ENCODE results near the gene MORN1.
A peak's percentile ranks its signal among the peaks of the same experiment; 100 is the strongest.

The MORN1 gene

DNA sequence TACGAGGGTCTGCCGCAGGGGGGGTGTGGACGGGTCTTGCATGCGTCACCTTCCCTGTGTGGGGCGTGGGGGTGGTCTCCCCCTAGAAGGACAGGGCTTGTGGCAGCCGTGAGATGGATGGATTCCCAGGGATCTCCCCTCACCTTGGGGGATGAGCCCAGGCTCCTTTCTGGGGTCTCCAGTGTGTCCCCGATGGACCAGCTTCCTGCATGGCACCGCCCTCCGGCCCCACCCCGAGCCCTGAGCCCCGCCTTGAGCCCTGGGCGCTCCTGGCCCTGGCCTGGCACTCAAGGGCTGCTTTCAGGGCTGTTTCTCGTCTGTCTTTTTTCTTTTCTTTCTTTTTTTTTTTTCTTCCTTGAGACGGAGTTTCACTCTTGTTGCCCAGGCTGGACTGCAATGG, 103.7 kb downstream of the MORN1 start:
- no peak for DNase-seq

DNA sequence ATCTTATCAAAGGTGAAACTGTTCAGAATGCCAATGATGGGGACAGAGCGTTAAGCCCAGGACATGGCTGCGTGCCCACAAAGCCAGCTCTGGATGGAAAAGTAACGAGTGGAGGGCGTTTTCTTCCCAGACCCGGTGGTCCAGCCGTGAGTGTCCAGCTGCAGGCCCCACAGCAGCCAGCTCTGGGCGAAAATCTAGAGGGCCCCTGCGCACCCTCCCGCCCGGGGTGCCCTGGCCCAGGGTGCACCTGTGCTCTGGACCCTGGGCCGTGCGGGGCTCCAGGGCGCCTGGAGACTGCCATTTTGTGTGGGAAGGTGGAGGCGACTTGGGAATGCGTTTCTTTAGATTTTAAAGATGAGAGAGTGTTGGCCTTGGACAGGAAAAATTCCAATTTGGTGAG, 104.4 kb downstream of the MORN1 start:
- no peak for DNase-seq

DNA sequence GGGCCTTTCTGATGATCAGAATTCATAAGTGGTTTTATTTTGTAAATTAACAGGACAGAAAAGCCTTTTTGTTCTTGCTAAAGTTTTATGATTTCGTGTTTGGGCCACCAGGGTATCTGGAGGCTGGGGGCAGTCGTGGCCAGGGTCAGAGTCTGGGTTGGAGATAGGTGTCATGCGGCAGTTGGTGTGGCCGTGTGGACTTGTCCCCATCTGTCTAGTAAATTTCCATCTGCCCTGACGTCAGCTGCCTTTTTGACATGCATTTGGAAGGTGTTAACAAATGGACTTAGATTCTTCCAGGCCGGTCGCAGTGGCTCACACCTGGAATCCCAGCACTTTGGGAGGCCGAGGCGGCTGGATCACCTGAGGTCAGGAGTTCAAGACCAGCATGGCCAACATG, 106.4 kb downstream of the MORN1 start:
- no peak for DNase-seq

DNA sequence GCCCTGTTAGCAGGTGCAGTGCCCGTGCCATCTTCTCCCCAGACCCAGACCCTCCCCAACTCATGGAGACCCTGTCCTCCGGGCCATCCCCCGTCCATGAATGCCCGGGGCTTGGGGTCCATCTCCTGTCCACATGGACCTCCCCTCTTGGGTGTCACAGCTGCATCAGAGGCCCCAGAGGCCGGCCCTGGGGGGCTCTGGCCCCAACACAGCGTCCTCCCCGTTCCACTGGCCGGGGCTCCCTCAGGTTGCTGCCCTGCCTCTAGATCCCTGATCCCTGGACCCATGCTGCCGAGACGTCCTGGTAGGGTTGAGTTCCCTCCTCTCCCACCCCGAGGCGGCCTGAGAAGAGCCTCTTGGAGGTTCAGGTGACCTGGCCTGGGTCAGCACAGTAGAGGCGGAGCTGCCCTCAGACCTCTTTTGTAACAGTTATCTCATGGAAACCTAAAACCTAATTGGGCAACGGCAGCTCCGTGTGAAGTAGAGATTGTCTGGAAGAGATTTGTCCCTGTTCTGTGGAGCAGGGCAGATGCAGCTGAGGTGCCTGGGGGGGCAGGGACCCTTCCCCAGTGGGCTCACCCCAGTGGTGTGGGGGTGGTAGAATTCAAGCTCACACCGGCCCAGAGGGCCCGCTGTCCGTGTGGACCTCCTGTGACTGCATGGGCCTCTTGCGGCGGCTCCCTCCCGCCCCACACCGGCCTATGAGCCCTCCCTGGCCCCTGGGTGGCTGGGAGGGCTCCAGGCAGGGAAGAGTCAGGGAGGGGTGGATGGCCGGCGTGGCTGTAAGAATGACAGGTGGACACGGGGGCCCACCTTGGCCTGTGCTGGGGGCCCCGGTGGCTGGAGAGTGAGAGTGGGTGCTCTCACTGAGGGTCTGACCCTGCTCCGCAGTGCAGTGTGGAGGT, 107.1 kb downstream of the MORN1 start:
- no peak for DNase-seq

DNA sequence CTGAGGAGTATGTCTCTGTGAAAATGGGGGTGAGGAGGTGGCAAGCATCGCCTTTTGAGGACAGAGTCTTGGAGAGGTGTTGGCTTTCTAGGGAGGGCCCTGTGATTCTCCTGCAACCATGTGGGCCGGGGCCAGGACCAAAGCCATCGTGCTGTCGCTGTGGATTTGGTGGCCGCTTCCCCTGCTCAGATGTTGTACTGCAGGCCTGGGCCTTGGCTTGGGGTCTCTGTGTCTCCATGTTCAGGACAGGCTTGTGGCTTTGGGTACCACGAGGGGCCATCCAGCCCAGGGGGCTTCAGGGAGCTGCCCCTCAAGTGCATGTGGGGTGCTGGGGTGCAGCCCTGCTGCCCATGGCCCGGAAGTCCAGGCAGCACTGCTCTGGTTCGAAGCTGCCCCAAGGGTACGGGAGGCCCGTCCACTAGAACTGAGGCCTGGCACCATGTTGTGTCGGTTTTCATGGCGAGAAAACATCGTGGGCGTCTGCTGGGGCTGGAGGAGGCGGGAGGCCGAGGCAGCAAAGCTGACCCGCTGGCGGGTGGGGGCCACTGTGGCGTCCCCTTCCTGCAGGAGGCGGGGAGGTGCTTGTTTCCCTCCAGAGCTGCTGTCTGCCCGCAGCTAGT, 107.9 kb downstream of the MORN1 start:
- no peak for DNase-seq

DNA sequence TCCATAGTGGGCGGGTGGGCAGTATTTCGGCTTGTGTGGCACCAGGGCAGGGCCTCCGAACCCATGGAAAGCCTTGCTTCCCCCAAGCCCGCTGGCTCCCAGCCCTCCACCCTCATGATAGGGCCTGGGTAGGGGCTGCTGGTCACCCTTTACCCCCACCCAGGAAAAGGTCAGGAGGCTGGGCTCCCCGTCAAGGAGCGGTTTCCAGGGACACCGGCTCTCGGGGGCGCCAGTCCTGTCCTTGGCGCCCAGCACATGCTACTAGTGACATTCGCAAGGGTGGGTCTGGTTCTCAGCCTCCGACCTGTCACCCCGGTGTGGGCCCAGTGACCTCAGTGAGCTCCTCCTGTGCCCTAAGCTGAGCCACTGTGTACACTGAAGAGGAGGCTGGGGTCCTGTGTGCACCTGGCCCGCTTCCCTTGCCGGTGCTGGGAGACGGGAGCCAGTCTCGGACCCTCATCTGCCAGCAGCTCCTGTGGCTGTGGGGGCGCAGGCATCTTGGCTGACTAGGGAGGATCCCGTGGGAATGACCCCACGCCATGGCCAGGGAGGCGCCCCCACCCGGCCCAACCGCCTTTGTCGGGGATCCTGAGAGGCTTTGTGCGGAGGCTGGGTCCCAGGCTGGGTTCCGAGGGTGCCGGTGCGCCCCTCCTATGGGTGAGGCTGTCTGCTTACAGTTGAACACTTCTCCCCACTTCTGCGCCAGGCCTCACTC, 108.6 kb downstream of the MORN1 start:
- DNase-seq = no peak

DNA sequence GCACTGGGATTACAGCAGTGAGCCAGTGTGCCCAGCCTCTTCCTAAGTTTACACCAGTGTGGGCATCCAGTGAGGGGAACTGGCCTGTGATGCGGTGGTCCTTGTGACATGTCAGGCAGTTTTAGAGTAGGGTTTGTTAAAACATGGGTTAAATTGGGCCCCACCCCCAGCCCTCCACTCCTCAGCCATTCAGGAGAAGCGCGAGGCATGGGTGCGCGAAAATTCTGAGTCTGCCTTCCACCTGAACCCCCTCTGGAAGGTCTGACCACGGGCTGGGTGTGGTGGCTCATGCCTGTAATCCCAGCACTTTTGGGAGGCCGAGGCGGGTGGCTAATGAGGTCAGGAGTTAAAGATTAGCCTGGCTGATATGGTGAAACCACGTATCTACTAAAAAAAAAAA, 111.5 kb downstream of the MORN1 start:
- no peak for DNase-seq

DNA sequence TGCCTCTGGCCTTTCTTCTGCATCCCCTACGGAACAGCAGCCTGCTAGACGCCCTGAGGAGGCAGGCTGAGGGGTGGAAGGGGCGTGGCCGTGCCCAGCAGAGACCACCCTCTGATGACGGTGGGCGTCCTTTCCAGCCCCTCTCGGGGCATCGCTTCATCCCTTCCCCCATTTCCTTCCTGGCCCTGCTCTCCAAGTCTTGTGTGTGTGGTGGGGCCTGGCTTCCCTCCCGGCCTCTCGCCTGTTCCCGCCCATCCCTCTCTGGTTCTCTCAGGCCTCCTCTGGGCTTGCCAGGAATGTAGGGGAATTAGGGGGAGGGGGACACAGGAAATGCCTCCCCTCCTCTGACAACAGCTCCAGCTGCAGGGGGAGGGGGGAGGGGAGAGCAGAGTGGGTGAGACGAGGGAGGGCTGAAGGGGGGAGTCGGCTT, 112.1 kb downstream of the MORN1 start:
- no peak for DNase-seq

DNA sequence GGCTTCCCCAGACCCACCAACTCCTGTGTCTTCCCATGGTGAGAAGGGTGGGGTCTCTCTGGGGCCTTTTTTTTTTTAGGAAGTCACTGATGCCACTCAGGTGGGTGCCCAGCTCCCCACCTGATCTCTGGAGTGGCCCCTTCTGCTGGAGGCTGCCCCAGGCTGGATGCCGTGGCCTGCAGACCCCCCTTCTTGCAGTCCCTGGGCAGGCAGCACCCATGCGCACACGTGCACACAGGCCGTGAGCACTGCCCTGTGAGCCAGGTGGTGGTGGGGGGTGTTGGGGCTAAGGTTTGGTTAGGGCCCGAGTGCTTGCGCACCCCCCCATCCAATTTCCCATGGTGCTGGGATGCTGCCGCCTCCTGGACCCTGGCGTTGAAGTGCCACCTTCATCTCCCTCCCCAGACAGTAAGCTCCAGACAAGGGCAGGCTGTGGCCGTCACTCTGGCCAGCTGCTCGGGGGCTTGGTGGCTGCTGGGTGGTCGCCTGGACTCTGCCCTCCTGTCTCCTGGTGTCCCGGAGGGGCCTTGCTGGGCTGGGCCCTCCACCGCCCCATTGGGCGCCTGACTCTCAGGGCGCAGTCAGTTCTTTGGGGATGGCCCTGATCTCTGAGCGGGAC, 112.7 kb downstream of the MORN1 start:
- DNase-seq = no peak

DNA sequence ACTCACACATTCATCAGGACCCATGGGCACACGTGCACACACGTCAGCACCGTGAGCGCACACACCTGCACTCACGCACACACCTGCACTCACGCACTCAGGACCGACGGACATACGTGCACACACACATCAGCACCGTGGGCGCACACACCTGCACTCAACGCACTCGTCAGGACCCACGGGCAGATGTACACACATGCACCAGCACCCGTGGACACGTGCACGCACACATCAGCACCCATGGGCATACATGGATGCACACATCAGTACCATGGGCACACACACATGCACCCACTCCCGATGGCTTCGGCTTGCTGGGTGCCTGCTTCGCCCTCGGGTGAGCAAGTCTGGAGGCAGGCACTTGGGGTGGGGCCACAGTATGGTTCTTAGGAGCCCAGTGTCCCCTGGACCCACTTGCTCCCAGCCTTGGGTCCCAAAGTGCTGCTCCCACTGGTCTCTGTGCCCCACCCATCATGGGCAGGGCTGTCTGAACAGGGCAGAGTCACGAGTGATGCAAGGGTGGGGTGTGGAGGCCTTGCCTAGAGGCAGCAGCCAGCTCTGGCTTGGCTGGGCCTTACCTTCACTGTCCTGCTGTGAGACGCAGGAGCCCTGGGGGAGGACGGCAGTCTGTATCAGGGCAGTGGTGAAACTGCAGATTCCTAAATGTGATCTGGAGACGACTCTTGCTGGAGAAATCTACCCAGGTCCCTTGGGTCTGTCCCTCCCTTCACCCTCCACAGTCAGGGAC, 113.4 kb downstream of the MORN1 start:
- DNase-seq = peak; percentile 42

DNA sequence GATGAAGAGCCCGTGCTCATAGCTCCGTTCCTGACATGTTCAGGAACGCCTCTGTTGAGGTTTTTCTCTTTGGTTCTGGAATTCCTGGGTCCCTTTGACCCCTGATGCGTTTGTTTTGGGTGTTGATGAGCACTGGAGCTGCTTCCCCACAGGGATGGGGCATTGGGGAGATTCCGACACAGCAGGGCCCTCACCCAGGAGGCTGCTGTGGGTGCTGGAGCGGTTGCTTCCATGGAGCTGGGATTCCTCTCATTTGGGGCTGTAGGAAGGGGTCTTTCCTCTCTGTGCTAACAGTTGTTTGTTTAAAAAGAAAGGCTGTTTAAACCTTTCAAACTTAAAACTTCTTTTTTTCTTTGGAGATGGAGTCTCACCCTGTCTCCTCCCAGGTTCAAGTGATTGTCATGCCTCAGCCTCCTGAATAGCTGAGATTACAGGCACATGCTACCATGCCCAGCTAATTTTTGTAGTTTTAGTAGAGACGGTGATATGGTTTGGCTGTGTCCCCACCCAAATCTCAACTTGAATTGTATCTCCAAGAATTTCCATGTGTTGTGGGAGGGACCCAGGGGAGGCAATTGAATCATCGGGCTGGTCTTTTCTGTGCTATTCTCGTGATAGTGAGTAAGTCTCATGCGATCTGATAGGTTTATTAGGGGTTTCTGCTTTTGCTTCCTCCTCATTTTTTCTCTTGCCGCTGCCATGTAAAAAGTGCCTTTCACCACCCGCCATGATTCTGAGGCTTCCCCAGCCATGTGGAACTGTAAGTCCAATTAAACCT, 114.4 kb downstream of the MORN1 start:
- DNase-seq = no peak

DNA sequence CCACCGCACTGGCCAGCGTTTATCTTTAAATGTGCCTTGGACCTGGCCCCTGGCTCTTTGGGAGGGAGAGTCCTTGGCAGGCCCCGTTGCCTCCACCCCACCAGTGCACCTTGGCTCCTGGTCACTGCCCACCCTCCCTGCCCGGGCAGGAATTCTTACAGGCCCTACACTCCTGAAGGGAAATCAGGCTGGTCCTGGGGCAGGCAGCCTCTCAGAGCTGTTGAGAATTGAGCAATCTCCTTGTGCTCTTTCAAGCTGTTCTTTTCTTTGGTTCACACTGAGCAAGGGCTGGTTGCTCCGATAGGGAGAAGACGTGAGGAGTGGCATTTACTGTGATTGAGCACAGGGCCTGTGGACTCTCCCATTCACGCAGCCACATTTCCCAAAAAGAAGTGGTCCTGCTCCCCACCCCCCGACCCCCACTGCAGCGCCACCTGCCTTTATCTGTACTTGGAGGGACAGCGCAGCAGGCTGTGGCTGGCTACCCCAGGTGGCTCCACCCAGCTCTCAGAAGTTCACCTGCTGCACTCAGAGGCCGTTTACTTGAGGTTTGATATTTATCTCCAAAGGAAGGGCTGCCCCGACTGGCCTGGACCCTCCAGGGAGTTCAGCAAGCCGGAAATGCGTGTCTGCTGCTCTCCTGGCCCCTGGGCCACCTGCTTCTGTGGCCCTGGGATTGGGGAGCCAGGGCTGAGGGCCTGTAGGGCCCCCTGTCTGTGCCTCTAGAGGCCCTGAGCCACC, 115.4 kb downstream of the MORN1 start:
- peak; percentile 37 for DNase-seq

DNA sequence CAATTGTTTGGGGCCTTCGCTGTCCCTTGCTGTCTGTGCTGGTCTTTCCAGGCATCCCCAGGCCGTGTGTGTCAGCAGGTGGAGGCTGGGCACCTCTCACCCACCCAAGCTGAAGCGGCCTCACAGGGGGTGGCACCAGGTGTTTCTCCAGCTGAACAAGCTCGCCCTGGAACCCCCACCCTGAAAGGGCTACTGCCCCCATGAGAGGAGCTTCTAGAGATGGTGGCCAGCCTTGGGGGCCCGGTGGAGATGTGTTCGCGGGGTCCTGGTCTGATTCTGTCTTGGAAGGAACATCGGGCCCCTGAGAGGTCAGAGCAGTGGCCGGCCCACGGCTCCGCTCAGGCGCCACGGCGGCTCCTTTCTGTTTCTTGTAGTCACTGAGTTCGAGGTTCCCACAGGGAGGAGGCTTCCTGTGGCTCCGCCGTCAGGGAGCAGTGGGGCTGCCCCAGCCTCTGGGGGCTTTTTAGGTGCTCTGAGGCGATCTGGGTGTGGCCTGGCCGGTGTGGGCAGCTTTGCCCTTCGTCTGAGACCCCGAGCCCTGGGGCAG, 116.4 kb downstream of the MORN1 start:
- no peak for DNase-seq

DNA sequence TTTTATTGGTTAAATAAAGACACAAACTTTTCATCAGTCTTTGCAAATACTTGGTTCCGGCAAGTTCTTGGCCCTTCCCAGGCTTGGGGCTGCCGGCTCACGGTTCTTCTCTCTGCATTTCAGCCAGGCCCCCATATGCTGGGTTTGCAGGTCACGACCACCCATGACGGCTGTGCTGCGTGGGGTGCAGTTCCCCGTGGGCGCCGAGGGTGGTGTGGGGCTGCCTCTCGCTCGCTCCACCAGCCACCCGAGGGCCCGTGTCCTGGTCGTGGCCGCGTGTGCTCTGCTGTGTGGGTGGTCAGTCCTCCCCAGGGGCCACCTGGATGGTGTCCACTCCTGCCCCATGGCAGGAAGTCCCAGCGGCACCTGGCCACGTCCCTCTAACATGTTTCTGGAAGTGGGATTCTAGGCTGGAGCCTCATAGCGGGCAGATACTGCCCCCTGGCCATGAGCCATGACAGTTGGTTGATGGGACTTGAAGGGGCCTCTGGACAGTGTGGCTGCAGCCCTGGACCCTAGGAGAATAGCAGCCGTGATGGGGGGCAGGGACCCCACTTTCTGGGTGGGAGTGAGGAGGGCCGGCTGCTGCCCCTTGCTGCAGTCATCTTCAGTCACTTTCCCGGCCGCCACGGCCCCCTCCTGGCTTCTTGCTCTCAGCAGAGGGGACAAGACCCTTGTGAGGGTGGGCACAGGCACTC, 117.0 kb downstream of the MORN1 start:
- DNase-seq = no peak

DNA sequence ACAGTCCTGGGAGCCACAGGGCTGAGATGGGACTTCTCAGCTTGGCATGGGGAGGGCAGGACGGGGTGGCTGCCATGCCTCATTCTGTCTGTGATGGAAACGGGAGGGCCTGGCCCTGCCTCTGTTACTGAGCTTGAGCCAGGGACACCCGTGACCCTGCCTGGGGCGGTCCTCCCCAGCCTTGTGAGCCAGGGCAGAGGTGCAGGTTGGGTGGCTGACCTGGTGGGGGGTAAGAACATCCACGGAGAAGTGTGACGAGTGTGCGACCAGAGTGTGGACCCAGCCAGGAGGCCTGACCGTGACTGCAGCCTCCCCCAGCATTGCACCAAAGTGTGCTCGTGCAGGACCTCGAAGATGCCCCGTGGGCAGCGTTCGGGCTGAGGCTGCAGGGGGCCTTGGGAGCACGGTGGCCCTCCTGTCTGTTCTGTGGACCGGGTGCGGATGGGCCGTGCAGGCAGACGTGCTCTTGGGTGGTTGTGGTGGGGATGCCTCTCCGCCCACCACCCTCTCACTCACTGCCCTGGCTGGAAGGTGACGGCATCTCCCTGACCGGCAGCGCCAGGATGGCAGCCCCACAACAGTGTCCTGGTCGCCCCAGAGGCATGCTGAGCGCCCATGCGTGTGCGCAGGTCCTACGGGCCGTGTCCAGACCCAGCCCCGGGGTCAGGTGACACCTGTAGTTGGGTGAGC, 117.8 kb downstream of the MORN1 start:
- DNase-seq = no peak

DNA sequence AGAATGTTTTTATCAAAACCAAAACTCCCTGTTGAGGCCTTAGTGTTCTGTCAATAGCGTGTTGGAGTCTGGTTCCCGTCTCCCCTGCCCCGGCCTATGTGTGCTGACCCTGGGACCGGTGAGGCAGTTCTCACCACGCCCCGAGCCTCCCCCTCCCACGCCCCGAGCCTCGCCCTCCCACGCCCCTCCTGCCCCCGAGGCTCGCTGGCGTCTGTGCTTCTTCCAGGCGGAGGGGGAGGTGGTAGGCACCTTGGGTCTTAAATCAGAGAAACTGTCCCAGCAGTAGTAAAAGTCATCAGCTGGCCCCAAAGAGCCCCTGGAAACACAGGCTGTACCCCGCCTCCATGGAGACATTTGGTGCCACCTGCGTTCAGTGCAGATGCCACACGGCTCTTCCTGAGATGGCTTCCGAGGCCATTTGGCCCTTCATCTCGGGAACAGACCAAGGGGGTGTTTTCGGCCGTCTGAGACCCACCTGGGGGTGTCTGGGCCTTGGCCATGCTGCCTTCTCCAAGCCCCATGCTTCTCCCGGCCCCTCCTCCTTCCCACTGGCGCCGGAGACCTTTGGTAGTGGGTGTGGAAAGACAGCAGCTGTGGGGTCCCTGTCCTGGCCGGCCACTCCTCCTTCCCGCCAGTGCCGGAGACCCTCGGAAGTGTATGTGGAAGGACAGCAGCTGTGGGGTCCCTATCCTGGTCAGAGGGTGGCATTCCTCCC, 118.5 kb downstream of the MORN1 start:
- no peak for DNase-seq

DNA sequence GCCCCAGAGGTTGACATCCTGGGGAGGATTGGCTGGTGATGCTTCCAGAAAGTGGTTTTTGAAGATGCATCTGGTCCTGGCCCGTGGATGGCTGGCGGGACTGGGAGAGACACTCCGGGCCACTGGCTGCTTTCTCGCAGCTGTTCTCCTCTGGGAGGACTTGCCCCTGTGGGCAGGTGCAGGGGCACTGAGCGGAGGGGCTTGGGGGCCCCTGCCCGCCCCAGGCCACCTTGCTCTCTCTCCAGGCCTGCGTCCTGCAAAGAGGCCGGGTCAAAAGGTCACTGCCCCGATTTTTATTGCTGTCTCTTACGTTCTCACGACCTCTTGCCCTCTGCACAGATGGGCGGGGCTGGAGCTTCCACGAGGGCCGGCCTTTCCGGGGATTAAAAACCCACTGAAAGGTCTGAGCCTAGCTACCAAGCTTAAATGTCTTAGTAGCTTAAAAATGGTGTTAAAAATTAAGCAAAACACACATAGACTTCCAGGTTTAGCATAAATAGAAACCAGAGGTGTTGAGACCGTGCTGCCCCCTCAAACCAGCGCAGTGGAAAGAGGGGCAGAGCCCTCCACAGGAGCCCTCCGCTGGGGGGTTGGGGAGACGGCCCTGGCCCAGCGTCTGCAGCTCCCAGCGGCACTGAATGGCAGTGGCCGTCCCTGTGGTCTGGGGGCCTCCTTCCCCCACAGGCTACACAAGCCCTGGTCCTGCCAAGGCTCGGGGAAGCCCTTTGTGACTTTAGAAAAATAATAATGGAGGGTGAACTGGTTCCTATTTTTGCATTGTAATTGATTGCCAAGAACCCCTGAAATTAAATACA, 119.3 kb downstream of the MORN1 start:
- DNase-seq = no peak

All from hematopoietic multipotent progenitor cell treated with erythropoietin and hydrocortisone succinate and interleukin-3 and kit ligand, for 8 days (in vitro differentiated cells).